ENCODE results near the gene PRKAR1B. TPM values are rescaled to one million over a fixed set of nuclear protein-coding genes. Genes with fewer than 3 reads are reported as not detected.

Gene PRKAR1B
- total RNA-seq, 1 experiment from 2014 or later, result 51.7 TPM

DNA sequence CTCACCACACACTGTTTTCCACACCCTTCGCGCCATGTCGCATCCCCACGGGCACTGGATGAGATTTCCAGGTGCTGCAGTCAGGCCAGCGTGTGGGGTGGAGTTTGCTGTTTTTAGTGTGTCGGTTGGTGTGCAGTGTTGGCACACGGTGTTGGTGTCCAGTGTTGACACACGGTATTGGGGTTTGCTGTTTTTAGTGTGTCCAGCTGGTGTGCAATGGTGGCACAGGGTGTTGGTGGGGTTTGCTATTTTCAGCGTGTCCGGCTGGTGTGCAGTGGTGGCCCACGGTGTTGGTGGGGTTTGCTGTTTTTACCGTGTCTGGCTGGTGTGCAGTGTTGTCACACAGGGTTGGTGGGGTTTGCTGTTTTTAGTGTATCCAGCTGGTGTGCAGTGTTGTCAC lies 20.1 kb upstream of the PRKAR1B start:
- ChIA-PET CTCF (no interaction called here), POLR2A (ENCODE audit: unreplicated experiment) (no interaction called here)
- TF ChIP-seq EZH2 (IDR thresholded peaks at IDR 0.05; ENCODE audit: low read depth), result no peak
- TF ChIP-seq, protein P1, sequence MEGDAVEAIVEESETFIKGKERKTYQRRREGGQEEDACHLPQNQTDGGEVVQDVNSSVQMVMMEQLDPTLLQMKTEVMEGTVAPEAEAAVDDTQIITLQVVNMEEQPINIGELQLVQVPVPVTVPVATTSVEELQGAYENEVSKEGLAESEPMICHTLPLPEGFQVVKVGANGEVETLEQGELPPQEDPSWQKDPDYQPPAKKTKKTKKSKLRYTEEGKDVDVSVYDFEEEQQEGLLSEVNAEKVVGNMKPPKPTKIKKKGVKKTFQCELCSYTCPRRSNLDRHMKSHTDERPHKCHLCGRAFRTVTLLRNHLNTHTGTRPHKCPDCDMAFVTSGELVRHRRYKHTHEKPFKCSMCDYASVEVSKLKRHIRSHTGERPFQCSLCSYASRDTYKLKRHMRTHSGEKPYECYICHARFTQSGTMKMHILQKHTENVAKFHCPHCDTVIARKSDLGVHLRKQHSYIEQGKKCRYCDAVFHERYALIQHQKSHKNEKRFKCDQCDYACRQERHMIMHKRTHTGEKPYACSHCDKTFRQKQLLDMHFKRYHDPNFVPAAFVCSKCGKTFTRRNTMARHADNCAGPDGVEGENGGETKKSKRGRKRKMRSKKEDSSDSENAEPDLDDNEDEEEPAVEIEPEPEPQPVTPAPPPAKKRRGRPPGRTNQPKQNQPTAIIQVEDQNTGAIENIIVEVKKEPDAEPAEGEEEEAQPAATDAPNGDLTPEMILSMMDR (conservative IDR thresholded peaks at IDR 0.05), result no peak
- no TSS peak for BruUV-seq (replicated peaks)
- Histone ChIP-seq H3K4me1 (replicated peaks; ENCODE audit: insufficient read depth) (no peaks in the 10 kb centered on the region), H3K27me3 (ENCODE audit: insufficient read depth, low read depth) (no peaks in the 10 kb centered on the region), H4K20me1 (ENCODE audit: insufficient read depth) (peaks cover 46% of the 10 kb centered on the region), H3K9me3 (ENCODE audit: insufficient read depth, low read depth) (no peaks in the 10 kb centered on the region), H3K79me2 (ENCODE audit: low read depth) (peaks cover 23% of the 10 kb centered on the region), H2AFZ (no peak overlapping the region), H3K9me2 (ENCODE audit: insufficient read depth) (no peaks in the 10 kb centered on the region), H3K4me3 (no peak overlapping the region), H3K27ac (no peak overlapping the region), H3K4me2 (no peak overlapping the region), H3K36me3 (ENCODE audit: low read depth) (peaks cover 17% of the 10 kb centered on the region; the same call in 1 of the 2 replicates), H3F3A (ENCODE audit: insufficient read depth, low read depth) (peaks cover 17% of the 10 kb centered on the region; the same call in 1 of the 2 replicates)
- intact Hi-C loops (cut with micrococcal nuclease; ENCODE audit: unreplicated experiment), result no loop called here
- DNase-seq, result no peak

DNA sequence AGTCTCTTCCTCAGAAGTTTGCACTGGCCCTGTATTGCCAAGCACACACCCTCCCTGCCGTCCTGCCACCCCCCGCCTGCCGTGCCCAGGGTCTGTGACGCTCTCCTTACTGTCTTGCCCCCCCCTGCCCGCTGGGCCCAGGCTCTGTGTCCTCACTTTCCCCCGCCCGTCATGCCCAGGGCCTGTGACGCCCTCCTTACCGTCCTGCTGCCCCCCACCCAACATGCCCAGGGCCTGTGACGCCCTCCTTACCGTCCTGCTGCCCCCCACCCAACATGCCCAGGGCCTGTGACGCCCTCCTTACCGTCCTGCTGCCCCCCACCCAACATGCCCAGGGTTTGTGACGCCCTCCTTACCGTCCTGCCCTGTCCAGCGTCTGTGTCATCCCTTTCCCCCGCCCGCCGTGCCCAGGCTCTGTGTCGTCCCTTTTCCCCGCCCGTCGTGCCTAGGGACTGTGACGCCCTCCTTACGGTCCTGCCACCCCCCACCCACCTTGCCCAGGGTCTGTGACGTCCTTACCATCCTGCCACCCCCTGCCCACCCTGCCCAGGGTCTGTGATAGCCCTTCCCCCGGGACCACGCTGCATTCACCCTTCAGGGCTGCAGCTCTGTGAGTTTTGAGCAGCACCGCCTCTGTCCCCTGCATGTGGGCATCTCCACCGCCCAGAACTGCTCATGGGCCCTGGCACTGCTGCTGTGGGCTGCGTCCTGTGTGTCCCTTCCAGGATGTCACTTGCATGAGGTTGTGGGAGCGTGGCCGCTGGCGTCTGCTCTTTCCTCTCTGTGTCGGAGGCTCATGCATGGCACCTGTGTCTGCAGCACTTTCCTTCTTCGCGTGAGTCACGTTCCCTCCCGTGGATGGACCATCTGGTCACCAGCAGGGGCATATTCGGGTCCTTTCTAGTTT lies 19.3 kb upstream of the PRKAR1B start:
- intact Hi-C loops (cut with micrococcal nuclease; ENCODE audit: unreplicated experiment), result no loop called here
- H3K4me1 ChIP-seq (replicated peaks; ENCODE audit: insufficient read depth), result no peaks in the 10 kb centered on the region
- H3K9me2 ChIP-seq (ENCODE audit: insufficient read depth), result no peaks in the 10 kb centered on the region
- H3K79me2 ChIP-seq (ENCODE audit: low read depth), result peaks cover 19% of the 10 kb centered on the region
- no peak overlapping the region for H3K4me3 ChIP-seq
- H3K4me2 ChIP-seq, result no peak overlapping the region
- no peak for DNase-seq
- H3K9me3 ChIP-seq (ENCODE audit: insufficient read depth, low read depth), result no peaks in the 10 kb centered on the region
- BruUV-seq (replicated peaks), result no TSS peak
- no peak overlapping the region for H2AFZ ChIP-seq
- peaks cover 11% of the 10 kb centered on the region; the same call in 1 of the 2 replicates for H3K36me3 ChIP-seq (ENCODE audit: low read depth)
- peaks cover 17% of the 10 kb centered on the region; the same call in 1 of the 2 replicates for H3F3A ChIP-seq (ENCODE audit: insufficient read depth, low read depth)
- TF ChIP-seq EZH2 (IDR thresholded peaks at IDR 0.05; ENCODE audit: low read depth), result no peak
- TF ChIP-seq, protein P1 (conservative IDR thresholded peaks at IDR 0.05), result no peak
- no peaks in the 10 kb centered on the region for H3K27me3 ChIP-seq (ENCODE audit: insufficient read depth, low read depth)
- peaks cover 50% of the 10 kb centered on the region for H4K20me1 ChIP-seq (ENCODE audit: insufficient read depth)
- H3K27ac ChIP-seq, result no peak overlapping the region
- ChIA-PET POLR2A (ENCODE audit: unreplicated experiment) (no interaction called here), CTCF (no interaction called here)

DNA sequence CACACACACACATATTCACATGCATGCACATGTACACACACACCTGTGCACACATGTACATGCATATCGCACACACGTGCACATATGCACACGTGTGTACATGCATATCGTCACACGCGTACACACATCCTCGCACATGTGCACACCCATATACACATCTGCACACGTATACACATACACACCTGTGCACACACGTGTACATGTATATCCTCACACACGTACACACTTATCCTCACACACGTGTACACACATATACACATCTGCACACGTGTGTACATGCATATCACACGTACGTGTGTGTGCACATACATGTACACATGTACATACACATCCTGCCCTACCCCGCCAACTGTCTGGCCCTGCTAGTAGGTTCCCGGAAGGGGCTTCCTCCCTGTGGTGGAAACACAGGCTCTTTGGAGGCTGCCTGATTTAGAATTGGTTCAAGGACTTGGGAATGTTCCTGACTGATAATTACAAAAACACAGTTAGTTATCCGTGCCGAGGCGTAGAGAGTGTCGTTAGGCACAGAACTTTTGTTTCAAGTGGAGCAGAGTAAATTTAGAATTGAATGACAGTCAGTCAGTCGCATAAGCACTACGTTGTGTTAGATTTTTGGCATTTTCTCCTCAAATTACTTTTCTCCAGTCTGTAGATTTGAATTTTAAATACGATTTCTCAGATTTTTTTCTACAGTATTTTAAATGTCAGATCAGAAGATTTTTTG lies 18.5 kb upstream of the PRKAR1B start:
- BruUV-seq (replicated peaks), result no TSS peak
- DNase-seq, result no peak

More for the DNA sequence above, 18.5 kb upstream of the PRKAR1B start:
- Histone ChIP-seq H3K4me3 (no peak overlapping the region), H3K36me3 (ENCODE audit: low read depth) (peaks cover 11% of the 10 kb centered on the region; the same call in 1 of the 2 replicates), H3K4me1 (replicated peaks; ENCODE audit: insufficient read depth) (no peaks in the 10 kb centered on the region), H3K9me2 (ENCODE audit: insufficient read depth) (no peaks in the 10 kb centered on the region), H3K4me2 (no peak overlapping the region), H3K27me3 (ENCODE audit: insufficient read depth, low read depth) (no peaks in the 10 kb centered on the region), H3F3A (ENCODE audit: insufficient read depth, low read depth) (peaks cover 17% of the 10 kb centered on the region; the same call in 1 of the 2 replicates), H4K20me1 (ENCODE audit: insufficient read depth) (peaks cover 53% of the 10 kb centered on the region), H3K9me3 (ENCODE audit: insufficient read depth, low read depth) (no peaks in the 10 kb centered on the region), H3K79me2 (ENCODE audit: low read depth) (peaks cover 19% of the 10 kb centered on the region), H3K27ac (no peak overlapping the region), H2AFZ (no peak overlapping the region)
- CTCF ChIA-PET, result no interaction called here
- TF ChIP-seq, protein P1 (conservative IDR thresholded peaks at IDR 0.05), result no peak
- no peak for TF ChIP-seq EZH2 (IDR thresholded peaks at IDR 0.05; ENCODE audit: low read depth)
- intact Hi-C loops (cut with micrococcal nuclease; ENCODE audit: unreplicated experiment), result no loop called here
- POLR2A ChIA-PET (ENCODE audit: unreplicated experiment), result no interaction called here

Measured in PC-9 (cell line).